H1 (cell line): Measurements from ENCODE around the gene TIMM22. TPM values are rescaled to one million over a fixed set of nuclear protein-coding genes. Genes with fewer than 3 reads are reported as not detected.

ENCODE experiments used
- CTCF ChIA-PET: fragments of 300-600 bp; sonication (Branson Sonifier 250); formaldehyde crosslinking; loops from one replicate; lab custom pipeline; 2021; ENCODE audit not compliant: partially characterized antibody; lab: Charles Lee
- POLR2A ChIA-PET: fragments of 300-600 bp; sonication (Branson Sonifier 250); formaldehyde crosslinking; loops from one replicate; lab custom pipeline; 2021; ENCODE audit warnings: inconsistent platforms; ENCODE audit not compliant: partially characterized antibody; lab: Charles Lee
- DNase-seq, 2 experiments: peaks; one replicate each; pipeline versions ENCODE4 v3.0.0 to v3.0.0-alpha.2; 2010 to 2022; ENCODE audit warnings: low spot score in 2 of 2, low read depth in 1 of 2, mixed read lengths in 1 of 2
- FAIRE-seq: peaks from 2 replicates; lab custom pipeline; 2011; peaks lifted over from hg19 to GRCh38; lab: Jason Lieb, UNC
- H2AFZ ChIP-seq: 2 replicates; pipeline ENCODE4 v1.8.1; 2012; ENCODE audit warnings: low read length, inconsistent platforms
- H2AK5ac ChIP-seq: 2 replicates; pipeline ENCODE4 v1.6.1; 2013; ENCODE audit warnings: low read depth, low read length
- H2BK120ac ChIP-seq: replicated peaks from 2 replicates; pipeline ENCODE3; 2013; ENCODE audit warnings: low read depth, low read length, inconsistent platforms
- H2BK12ac ChIP-seq: 2 replicates; pipeline ENCODE4 v1.6.1; 2013; ENCODE audit warnings: low read depth, low read length
- H2BK15ac ChIP-seq: 2 replicates; pipeline ENCODE4 v1.6.1; 2013; ENCODE audit warnings: low read length
- H2BK20ac ChIP-seq: 2 replicates; pipeline ENCODE4 v1.6.1; 2013; ENCODE audit warnings: low read length
- H2BK5ac ChIP-seq: 2 replicates; pipeline ENCODE4 v1.6.1; 2013; ENCODE audit warnings: low read depth, low read length
- H3K14ac ChIP-seq: 2 replicates; pipeline ENCODE4 v1.6.1; 2013; ENCODE audit warnings: inconsistent platforms; ENCODE audit not compliant: insufficient read length
- H3K18ac ChIP-seq: 2 replicates; pipeline ENCODE4 v1.6.1; 2013; ENCODE audit warnings: low read length; ENCODE audit errors: extremely low read depth
- H3K23ac ChIP-seq: 2 replicates; pipeline ENCODE4 v1.6.1; 2013; ENCODE audit warnings: inconsistent platforms; ENCODE audit not compliant: insufficient read length
- H3K23me2 ChIP-seq: 2 replicates; pipeline ENCODE4 v1.6.1; 2013; ENCODE audit warnings: low read depth, low read length
- H3K27ac ChIP-seq: 2 replicates; pipeline ENCODE4 v1.6.1; 2011; ENCODE audit warnings: low read depth, low read length, inconsistent platforms
- H3K27me3 ChIP-seq, 4 experiments: replicated peaks in 1 of 4; 1 replicate in 1 of 4; 2 replicates in 3 of 4; pipeline versions ENCODE4 v1.6.1 to v1.8.1; 2011 to 2013; ENCODE audit warnings: low read length in 3 of 4, mild to moderate bottlenecking in 3 of 4, inconsistent platforms in 2 of 4, mixed read lengths in 2 of 4, moderate library complexity in 1 of 4; ENCODE audit not compliant: control insufficient read depth in 3 of 4, insufficient read depth in 3 of 4; ENCODE audit errors: extremely low read depth in 1 of 4
- H3K36me3 ChIP-seq, 4 experiments: 2 replicates each; pipeline versions ENCODE4 v1.6.1 to v1.8.1; 2011 to 2013; ENCODE audit warnings: mild to moderate bottlenecking in 4 of 4, low read length in 3 of 4, moderate library complexity in 2 of 4, control low read depth in 1 of 4, inconsistent platforms in 1 of 4; ENCODE audit not compliant: insufficient read depth in 4 of 4, control insufficient read depth in 2 of 4
- H3K4ac ChIP-seq: replicated peaks from 2 replicates; pipeline ENCODE3; 2013; ENCODE audit warnings: low read length, low read depth, mixed read lengths, inconsistent platforms; ENCODE audit not compliant: insufficient read length
- H3K4me1 ChIP-seq, 4 experiments: replicated peaks in 1 of 4; 1 replicate in 1 of 4; 2 replicates in 3 of 4; pipeline versions ENCODE4 v1.6.1 to v1.8.1; 2011 to 2013; ENCODE audit warnings: low read length in 3 of 4, inconsistent platforms in 2 of 4, mixed read lengths in 1 of 4; ENCODE audit not compliant: insufficient read depth in 4 of 4, control insufficient read depth in 3 of 4
- H3K4me2 ChIP-seq, 2 experiments: 2 replicates each; pipeline versions ENCODE4 v1.6.1 to v1.8.1; 2011 to 2013; ENCODE audit warnings: low read depth in 2 of 2, low read length in 2 of 2, control low read depth in 1 of 2, inconsistent platforms in 1 of 2, mild to moderate bottlenecking in 1 of 2; ENCODE audit not compliant: insufficient read depth in 1 of 2
- H3K4me3 ChIP-seq, 4 experiments: fragments of 200-600, 300-600 bp in 1 of 4; sonication (generic), shearing (Covaris generic), sonication (Bioruptor Twin) in 1 of 4; 2 replicates each; pipeline versions ENCODE4 v1.5.1 to v1.8.1; 2011 to 2016; ENCODE audit warnings: low read length in 4 of 4, low read depth in 3 of 4, control low read depth in 2 of 4, inconsistent platforms in 2 of 4, mild to moderate bottlenecking in 2 of 4, mixed read lengths in 1 of 4, moderate library complexity in 1 of 4; ENCODE audit not compliant: insufficient read depth in 2 of 4; ENCODE audit errors: extremely low read depth in 1 of 4
- H3K56ac ChIP-seq: replicated peaks from 2 replicates; pipeline ENCODE3; 2013; ENCODE audit warnings: low read depth, mild to moderate bottlenecking, mixed read lengths, low read length, inconsistent platforms; ENCODE audit not compliant: insufficient read length
- H3K79me1 ChIP-seq: 2 replicates; pipeline ENCODE4 v1.6.1; 2013; ENCODE audit warnings: low read depth, low read length, control low read depth
- H3K79me2 ChIP-seq, 2 experiments: 2 replicates each; pipeline versions ENCODE4 v1.6.1 to v1.8.1; 2012 to 2013; ENCODE audit warnings: low read length in 2 of 2, mild to moderate bottlenecking in 2 of 2, inconsistent platforms in 1 of 2; ENCODE audit not compliant: insufficient read depth in 2 of 2, control insufficient read depth in 1 of 2
- H3K9ac ChIP-seq, 4 experiments: replicated peaks in 1 of 4; 1 replicate in 1 of 4; 2 replicates in 3 of 4; pipeline versions ENCODE4 v1.6.1 to v1.8.1; 2011 to 2013; ENCODE audit warnings: low read depth in 3 of 4, low read length in 3 of 4, control low read depth in 2 of 4, mild to moderate bottlenecking in 2 of 4, moderate library complexity in 2 of 4, inconsistent platforms in 1 of 4; ENCODE audit errors: extremely low read depth in 1 of 4
- H3K9me3 ChIP-seq, 2 experiments: 2 replicates each; pipeline versions ENCODE4 v1.6.1 to v1.8.1; 2012 to 2013; ENCODE audit warnings: mild to moderate bottlenecking in 2 of 2, moderate library complexity in 2 of 2, control low read depth in 1 of 2, inconsistent platforms in 1 of 2, low read depth in 1 of 2, low read length in 1 of 2, mixed read lengths in 1 of 2; ENCODE audit not compliant: insufficient read depth in 2 of 2
- H4K20me1 ChIP-seq, 2 experiments: replicated peaks in 1 of 2; 2 replicates each; pipeline versions ENCODE3 to v1.8.1; 2011 to 2013; ENCODE audit warnings: inconsistent platforms in 2 of 2, low read length in 2 of 2, mild to moderate bottlenecking in 1 of 2; ENCODE audit not compliant: insufficient read depth in 2 of 2, control insufficient read depth in 1 of 2
- H4K5ac ChIP-seq: 2 replicates; pipeline ENCODE4 v1.6.1; 2013; ENCODE audit warnings: low read length, low read depth, mixed read lengths, inconsistent platforms; ENCODE audit not compliant: insufficient read length
- H4K8ac ChIP-seq: 2 replicates; pipeline ENCODE4 v1.8.0; 2013; ENCODE audit warnings: mild to moderate bottlenecking, moderate library complexity, low read length, inconsistent platforms; ENCODE audit not compliant: insufficient read depth; ENCODE audit errors: extremely low read depth
- H4K91ac ChIP-seq: replicated peaks from 2 replicates; pipeline ENCODE3; 2013; ENCODE audit warnings: low read length, mixed read lengths, inconsistent platforms; ENCODE audit not compliant: insufficient read length
- BCL11A ChIP-seq, 2 experiments: IDR thresholded peaks; one replicate each; pipeline ENCODE4 v1.6.1; 2011; ENCODE audit warnings: low read depth in 2 of 2, low read length in 2 of 2, mild to moderate bottlenecking in 2 of 2
- GABPA ChIP-seq: IDR thresholded peaks from 2 replicates; pipeline ENCODE4 v1.6.1; 2011; ENCODE audit warnings: mild to moderate bottlenecking, low read length, moderate library complexity, borderline replicate concordance; ENCODE audit not compliant: insufficient read depth
- POLR2A ChIP-seq, 2 experiments: IDR thresholded peaks; 1 replicate in 1 of 2; 2 replicates in 1 of 2; pipeline ENCODE4 v1.6.1; 2011; ENCODE audit warnings: low read depth in 2 of 2, low read length in 2 of 2, mild to moderate bottlenecking in 2 of 2; ENCODE audit errors: control extremely low read depth in 1 of 2
- WGBS, 2 experiments: shearing (Covaris generic) in 1 of 2; methylation state at CpG; one replicate each; pipeline versions ENCODE4 v1.1.6 to v1.1.7; 2013 to 2015; ENCODE audit warnings: low lambda C conversion rate in 2 of 2, mixed read lengths in 2 of 2, inconsistent platforms in 1 of 2, low coverage in 1 of 2, missing lambda C conversion rate in 1 of 2; ENCODE audit not compliant: insufficient replicate concordance in 2 of 2, insufficient coverage in 1 of 2, insufficient read length in 1 of 2; ENCODE audit errors: extremely low coverage in 1 of 2, missing lambda C conversion rate in 1 of 2; 5-methylcytosine and 5-hydroxymethylcytosine counted together
- polyA plus RNA-seq, 7 experiments: library from polyadenylated mRNA; depleted of rRNA in 3 of 7; stranded (reverse) in 5 of 7; unstranded in 2 of 7; fragments of >200 nt in 5 of 7; fragments of 200-250 nt in 2 of 7; gene quantifications; 1 replicate in 5 of 7; 2 replicates in 1 of 7; 4 replicates in 1 of 7; pipeline versions ENCODE4 v1.2.1 to v1.2.3, GENCODE V29; 2011 to 2013; ENCODE audit warnings: missing spikeins in 2 of 7, mixed read lengths in 2 of 7
- total RNA-seq: library from RNA; stranded (reverse); fragmentation: NEBNext Ultra II Directional; extraction: Animal tissue kit (Norgen Biotek cat#: 25700); gene quantifications from 2 replicates; pipeline ENCODE4 v1.2.1, GENCODE V29; 2021

The TIMM22 gene
- total and polyA plus RNA-seq, 2 of the 8 experiments (the other 6 are each of a cell fraction or from before 2014, with no cell fraction given): 13.8 to 17.4 TPM

DNA sequence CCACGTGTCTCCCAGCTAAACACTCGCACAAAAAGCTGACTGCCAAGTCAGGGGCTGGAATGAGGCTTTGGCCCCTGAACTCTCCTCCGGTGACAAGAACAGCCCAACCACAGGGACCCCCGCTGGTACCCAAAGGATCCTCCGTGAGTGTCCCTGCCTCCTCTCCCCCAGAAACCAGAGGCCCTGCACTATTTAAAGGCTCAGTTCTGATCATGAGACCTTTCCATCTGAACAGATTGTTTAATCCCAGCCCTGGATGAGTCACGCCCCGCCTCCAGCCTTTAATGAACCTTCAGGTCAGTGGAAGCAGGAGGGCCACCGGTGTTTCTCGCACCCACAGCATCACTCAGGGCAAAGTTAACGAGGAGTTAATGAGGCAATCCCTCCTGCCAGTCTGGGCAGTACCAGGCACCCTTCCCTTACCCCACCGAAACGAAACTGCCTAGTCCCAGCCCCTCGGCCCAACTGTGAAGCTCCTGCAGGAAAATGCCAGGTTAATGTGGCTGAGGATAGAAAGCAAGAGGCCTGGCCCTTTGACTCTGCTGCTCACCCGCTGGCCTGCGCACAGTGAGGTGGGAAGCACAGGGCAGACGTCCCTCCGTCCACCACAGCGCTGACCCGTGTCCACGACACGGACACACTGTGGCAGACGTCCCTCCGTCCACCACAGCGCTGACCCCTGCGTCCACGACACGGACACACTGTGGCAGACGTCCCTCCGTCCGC lies 32.4 kb downstream of the TIMM22 start:
- Histone ChIP-seq H3K27me3 (peaks cover 0 to 14% (median 7%) of the 10 kb centered on the region in 4 experiments; a peak in 5 of 7 replicates), H2BK20ac (no peak overlapping the region), H3K27ac (no peak overlapping the region), H2BK15ac (0 out of 2 replicates have a peak overlapping the region, but pooled peaks have one; percentile 31), H3K4me2 (no peak overlapping the region), H3K4me3 (no peak overlapping the region), H3K4me1 (peaks cover 0 to 6% (median under 1%) of the 10 kb centered on the region in 4 experiments; a peak in 2 of 7 replicates), H2AK5ac (no peak overlapping the region), H3K56ac (no peak overlapping the region), H3K23me2 (peaks cover 7% of the 10 kb centered on the region; the same call in 1 of the 2 replicates), H3K36me3 (no peaks in the 10 kb centered on the region; a peak in 1 of 8 replicates), H4K20me1 (peaks cover 3 to 12% of the 10 kb centered on the region in 2 experiments), H4K8ac (no peak overlapping the region), H3K79me1 (no peaks in the 10 kb centered on the region), H4K91ac (no peak overlapping the region), H3K14ac (no peak overlapping the region), H2BK12ac (0 out of 2 replicates have a peak overlapping the region, but pooled peaks have one; percentile 68), H2BK5ac (no peak overlapping the region), H4K5ac (no peak overlapping the region), H3K4ac (no peak overlapping the region), H3K9ac (no peak overlapping the region), H2AFZ (no peak overlapping the region), H3K23ac (no peak overlapping the region), H3K9me3 (no peaks in the 10 kb centered on the region), H3K79me2 (no peaks in the 10 kb centered on the region), H2BK120ac (no peak overlapping the region), H3K18ac (no peak overlapping the region)
- DNase-seq (no peak), FAIRE-seq (no peak)
- whole genome bisulfite sequencing, 2 experiments: 68% methylated on average over 22 of the region's 30 CpGs; no CpG with 5 or more reads in 1 of the 2 experiments
- CTCF ChIA-PET: interaction anchor here (1.6 to 4.3 kb wide), 5 partner anchors 10 to 153 kb away, joined by 4 to 24 read pairs (median 4); no protein-coding TSS in a partner anchor
- POLR2A ChIA-PET: no interaction called here
- TF ChIP-seq GABPA: no peak
- no peak for TF ChIP-seq BCL11A (IDR thresholded peaks at IDR 0.05; ENCODE audit: low read depth in 2 of 2, low read length in 2 of 2)
- no peak for TF ChIP-seq POLR2A (IDR thresholded peaks at IDR 0.05; ENCODE audit: control extremely low read depth in 1 of 2, low read depth in 2 of 2, low read length in 2 of 2)
